OCI-LY1 (cell line): ENCODE data around the gene TRIM72.

ENCODE experiments used
- CTCF ChIP-seq: fragments of 200-600 bp; sonication (generic), shearing (Covaris generic); IDR thresholded peaks from 2 replicates; pipeline ENCODE4 v1.5.1; 2017; ENCODE audit warnings: mild to moderate bottlenecking, antibody characterized with exemption, low read length, moderate library complexity, mixed read lengths
- EZH2 ChIP-seq: fragments of 200-600 bp; sonication (generic), shearing (Covaris generic); IDR thresholded peaks from 2 replicates; pipeline ENCODE4 v1.8.0; 2017; ENCODE audit warnings: borderline replicate concordance, mixed run types, mild to moderate bottlenecking, antibody characterized with exemption, low read length, moderate library complexity, mixed read lengths

- TF ChIP-seq EZH2 (no peak), CTCF (no peak)
These were observed 34.6 kb upstream of the TRIM72 start for GRCh38 chr16:31179219-31179746.
